OCI-LY7 (cell line): ENCODE results near the gene CD99. TPM values are rescaled to one million over a fixed set of nuclear protein-coding genes. Genes with fewer than 3 reads are reported as not detected.

Experiments
- BruUV-seq: library from RNA; stranded (reverse); fragments of 400-500 nt; replicated peaks from 2 replicates; lab custom pipeline; 2021; lab: Mats Ljungman, UMichigan
- CTCF ChIA-PET: fragments of 300-600 bp; sonication (Branson Sonifier 250); formaldehyde crosslinking; loops from one replicate; lab custom pipeline; 2022; ENCODE audit warnings: antibody characterized with exemption; ENCODE audit not compliant: unreplicated experiment; lab: Charles Lee
- POLR2A ChIA-PET: fragments of 300-600 bp; sonication (Branson Sonifier 250); formaldehyde crosslinking; loops from one replicate; lab custom pipeline; 2022; ENCODE audit warnings: antibody characterized with exemption; lab: Charles Lee
- DNase-seq: peaks from one replicate; pipeline ENCODE4 v3.0.0-alpha.2; 2015; ENCODE audit warnings: low spot score
- H2AFZ ChIP-seq: fragments of 200-600 bp; sonication (generic), shearing (Covaris generic); 2 replicates; pipeline ENCODE4 v1.6.1; 2014; ENCODE audit warnings: mild to moderate bottlenecking, antibody characterized with exemption, low read length, moderate library complexity
- H3K27ac ChIP-seq: fragments of 200-600 bp; sonication (generic); 2 replicates; pipeline ENCODE4 v1.5.1; 2014; ENCODE audit warnings: mixed run types, low read depth, mild to moderate bottlenecking, moderate library complexity, low read length, inconsistent platforms; ENCODE audit not compliant: poor library complexity, severe bottlenecking
- H3K36me3 ChIP-seq: fragments of 200-600 bp; sonication (generic); 2 replicates; pipeline ENCODE4 v1.6.1; 2014; ENCODE audit warnings: mild to moderate bottlenecking, antibody characterized with exemption, low read length, moderate library complexity, mixed read lengths; ENCODE audit not compliant: insufficient read depth
- H3K4me1 ChIP-seq: fragments of 200-600 bp; sonication (generic); 2 replicates; pipeline ENCODE4 v1.5.1; 2014; ENCODE audit warnings: mild to moderate bottlenecking, low read length; ENCODE audit not compliant: insufficient read depth, poor library complexity, severe bottlenecking
- H3K4me2 ChIP-seq: fragments of 200-600 bp; sonication (generic); 2 replicates; pipeline ENCODE4 v1.6.1; 2014; ENCODE audit warnings: mild to moderate bottlenecking, low read length
- H3K4me3 ChIP-seq: fragments of 200-600 bp; sonication (generic); 2 replicates; pipeline ENCODE4 v1.5.1; 2014; ENCODE audit warnings: mild to moderate bottlenecking, low read depth, low read length; ENCODE audit not compliant: poor library complexity, severe bottlenecking
- H3K79me2 ChIP-seq: fragments of 200-600 bp; sonication (generic); 2 replicates; pipeline ENCODE4 v1.6.1; 2016; ENCODE audit warnings: low read depth, mild to moderate bottlenecking, low read length, moderate library complexity, mixed read lengths; ENCODE audit not compliant: insufficient read depth
- H3K9me2 ChIP-seq: fragments of 200-600 bp; sonication (generic); 2 replicates; pipeline ENCODE4 v1.6.1; 2016; ENCODE audit warnings: mild to moderate bottlenecking, low read length, mixed read lengths; ENCODE audit not compliant: insufficient read depth
- H3K9me3 ChIP-seq: fragments of 200-600 bp; sonication (generic); 2 replicates; pipeline ENCODE4 v1.6.1; 2014; ENCODE audit warnings: mild to moderate bottlenecking, mixed run types, low read length, mixed read lengths
- H4K20me1 ChIP-seq: fragments of 200-600 bp; sonication (generic); 2 replicates; pipeline ENCODE4 v1.6.1; 2014; ENCODE audit warnings: mild to moderate bottlenecking, antibody characterized with exemption, low read length, moderate library complexity, mixed read lengths; ENCODE audit not compliant: insufficient read depth
- EZH2phosphoT487 ChIP-seq: fragments of 200-600 bp; sonication (generic); IDR thresholded peaks from 2 replicates; pipeline ENCODE4 v1.6.1; 2018; ENCODE audit warnings: low read depth, borderline replicate concordance, mild to moderate bottlenecking, mixed run types, antibody characterized with exemption, low read length, moderate library complexity, mixed read lengths
- intact Hi-C: fragments of 100-400 bp; cut with micrococcal nuclease; formaldehyde crosslinking; loops from one replicate; pipeline ENCODE4 v1.10.0; 2022; ENCODE audit not compliant: unreplicated experiment
- total RNA-seq, 2 experiments: library from RNA; depleted of rRNA in 1 of 2; stranded (reverse); fragments of >200 nt in 1 of 2; shearing (Covaris generic) in 1 of 2; gene quantifications; 2 replicates each; pipeline ENCODE4 v1.2.3, GENCODE V29; 2014 to 2022
- TF ChIP-seq, protein P1 (sequence below): fragments of 200-600 bp; sonication (generic); conservative IDR thresholded peaks from 2 replicates; pipeline ENCODE4 v1.5.1; 2014; ENCODE audit warnings: mild to moderate bottlenecking, antibody characterized with exemption, low read length, moderate library complexity, mixed read lengths

The CD99 gene
- total RNA-seq, 2 experiments from 2014 or later, result 80.7 to 119 TPM

DNA sequence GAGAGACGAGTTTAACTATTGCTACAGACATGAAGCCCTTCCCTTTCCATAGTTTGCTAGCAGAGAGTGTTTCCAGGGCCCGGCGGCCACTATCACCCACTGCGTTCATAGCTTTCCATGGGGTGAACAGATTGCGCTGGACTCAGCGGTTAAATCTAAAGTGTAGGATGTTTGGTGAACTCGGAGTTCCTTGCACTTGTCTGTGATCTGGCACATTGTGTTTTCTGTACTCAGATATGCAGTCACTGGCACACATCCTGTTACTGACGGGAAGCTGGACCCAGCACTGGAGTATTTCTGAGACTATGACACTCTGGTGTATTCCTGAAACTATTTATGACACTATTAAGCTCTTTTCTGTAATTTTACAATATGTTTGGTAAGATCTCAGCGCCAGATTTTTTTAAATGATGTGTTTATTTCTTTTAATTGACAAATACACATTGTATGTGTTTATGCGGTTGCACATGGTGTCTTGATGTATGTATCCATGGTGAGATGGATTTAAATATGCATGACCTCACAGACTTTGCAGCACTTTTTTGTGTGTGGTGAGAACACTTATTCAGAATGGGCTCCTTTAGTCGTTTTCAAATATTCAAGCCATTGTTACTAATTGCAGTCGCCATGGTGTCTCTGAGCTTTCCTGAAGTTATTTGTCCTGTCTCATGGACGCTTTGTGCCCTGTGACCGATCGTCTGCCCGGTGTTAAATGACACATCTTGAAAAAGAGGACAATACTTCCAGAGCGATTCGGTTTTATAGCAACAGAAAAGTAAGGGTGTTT is 14.1 kb downstream of the CD99 start:
- peaks cover 22% of the 10 kb centered on the region for H3K36me3 ChIP-seq
- no peak for TF ChIP-seq EZH2phosphoT487
- TF ChIP-seq, protein P1, sequence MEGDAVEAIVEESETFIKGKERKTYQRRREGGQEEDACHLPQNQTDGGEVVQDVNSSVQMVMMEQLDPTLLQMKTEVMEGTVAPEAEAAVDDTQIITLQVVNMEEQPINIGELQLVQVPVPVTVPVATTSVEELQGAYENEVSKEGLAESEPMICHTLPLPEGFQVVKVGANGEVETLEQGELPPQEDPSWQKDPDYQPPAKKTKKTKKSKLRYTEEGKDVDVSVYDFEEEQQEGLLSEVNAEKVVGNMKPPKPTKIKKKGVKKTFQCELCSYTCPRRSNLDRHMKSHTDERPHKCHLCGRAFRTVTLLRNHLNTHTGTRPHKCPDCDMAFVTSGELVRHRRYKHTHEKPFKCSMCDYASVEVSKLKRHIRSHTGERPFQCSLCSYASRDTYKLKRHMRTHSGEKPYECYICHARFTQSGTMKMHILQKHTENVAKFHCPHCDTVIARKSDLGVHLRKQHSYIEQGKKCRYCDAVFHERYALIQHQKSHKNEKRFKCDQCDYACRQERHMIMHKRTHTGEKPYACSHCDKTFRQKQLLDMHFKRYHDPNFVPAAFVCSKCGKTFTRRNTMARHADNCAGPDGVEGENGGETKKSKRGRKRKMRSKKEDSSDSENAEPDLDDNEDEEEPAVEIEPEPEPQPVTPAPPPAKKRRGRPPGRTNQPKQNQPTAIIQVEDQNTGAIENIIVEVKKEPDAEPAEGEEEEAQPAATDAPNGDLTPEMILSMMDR, result no peak
- H3K4me2 ChIP-seq, result no peak overlapping the region
- peaks cover 75% of the 10 kb centered on the region for H3K79me2 ChIP-seq
- 0 out of 2 replicates have a peak, but pooled peaks cover 5% of the 10 kb centered on the region for H4K20me1 ChIP-seq
- no peaks in the 10 kb centered on the region for H3K9me3 ChIP-seq
- intact Hi-C loops, result no loop called here
- no peak overlapping the region for H2AFZ ChIP-seq
- DNase-seq, result no peak
- ChIA-PET CTCF (no interaction called here), POLR2A (no interaction called here)
- BruUV-seq, result no TSS peak
- no peak overlapping the region for H3K27ac ChIP-seq
- H3K4me3 ChIP-seq, result no peak overlapping the region
- H3K9me2 ChIP-seq, result no peaks in the 10 kb centered on the region
- peaks cover 79% of the 10 kb centered on the region for H3K4me1 ChIP-seq

DNA sequence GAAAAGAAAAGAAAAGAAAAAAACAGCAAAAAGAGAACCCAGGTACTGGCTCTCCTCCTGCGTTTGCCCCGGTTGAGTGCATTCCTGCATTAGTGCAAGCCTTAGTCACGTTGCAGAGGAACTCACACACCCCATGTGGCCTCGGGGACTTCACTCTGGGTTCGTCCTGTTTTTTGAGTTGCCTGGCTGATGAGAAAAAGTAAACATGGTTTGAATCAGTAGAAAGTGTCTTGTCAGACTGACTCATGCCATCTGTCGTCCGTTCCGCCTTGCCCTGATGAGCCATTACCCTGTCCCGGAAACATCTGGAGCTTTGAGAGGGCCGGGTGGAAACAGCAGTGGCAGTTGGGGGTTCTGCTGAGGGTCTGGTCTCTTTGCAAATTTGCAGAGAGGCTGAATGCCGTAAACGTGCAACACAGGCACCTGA is 16.3 kb downstream of the CD99 start:
- POLR2A ChIA-PET, result no interaction called here
- H3K36me3 ChIP-seq, result peaks cover 21% of the 10 kb centered on the region
- H3K27ac ChIP-seq, result peak overlapping the region; percentile 95
- H4K20me1 ChIP-seq, result no peaks in the 10 kb centered on the region
- CTCF ChIA-PET, result no interaction called here
- peak; percentile 97 for DNase-seq
- peaks cover 84% of the 10 kb centered on the region for H3K79me2 ChIP-seq
- no peak overlapping the region; the same call in 1 of the 2 replicates for H2AFZ ChIP-seq
- peak overlapping the region; percentile 54 for H3K4me3 ChIP-seq
- H3K4me1 ChIP-seq, result peaks cover 69% of the 10 kb centered on the region
- no peaks in the 10 kb centered on the region for H3K9me3 ChIP-seq
- intact Hi-C loops, result loop anchor here (2.0 kb wide), 2 partner anchors 15 to 75 kb away; no protein-coding TSS in a partner anchor
- BruUV-seq, result no TSS peak
- peak overlapping the region; percentile 93 for H3K4me2 ChIP-seq
- TF ChIP-seq, protein P1, result peak; percentile 15; the same call in 1 of the 2 replicates
- TF ChIP-seq EZH2phosphoT487, result no peak
- no peaks in the 10 kb centered on the region for H3K9me2 ChIP-seq

DNA sequence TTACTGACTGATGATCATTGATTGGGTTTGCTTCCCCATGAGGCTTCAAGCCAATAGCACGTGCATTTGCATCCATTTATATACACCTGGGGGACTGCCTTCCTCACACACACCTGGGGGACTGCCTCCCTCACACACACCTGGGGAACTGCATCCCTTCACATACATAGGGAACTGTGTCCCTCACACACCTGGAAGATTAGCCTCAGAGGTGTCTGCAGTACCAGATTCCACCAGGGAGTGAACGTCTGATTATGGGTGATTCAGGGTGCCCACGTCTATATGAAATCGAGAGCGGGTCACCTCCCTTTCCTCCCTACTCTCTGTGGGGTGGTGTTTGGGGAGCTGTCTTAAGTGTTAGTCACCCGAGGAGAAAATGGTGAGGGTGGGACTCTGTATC is 16.9 kb downstream of the CD99 start:
- peak overlapping the region; percentile 95 for H3K27ac ChIP-seq
- H2AFZ ChIP-seq, result no peak overlapping the region; the same call in 1 of the 2 replicates
- H3K9me3 ChIP-seq, result no peaks in the 10 kb centered on the region
- peak overlapping the region; percentile 54 for H3K4me3 ChIP-seq
- H4K20me1 ChIP-seq, result no peaks in the 10 kb centered on the region
- no peaks in the 10 kb centered on the region for H3K9me2 ChIP-seq
- peaks cover 77% of the 10 kb centered on the region for H3K79me2 ChIP-seq
- CTCF ChIA-PET, result no interaction called here
- no peak for TF ChIP-seq EZH2phosphoT487
- TF ChIP-seq, protein P1, result peak; percentile 30; the same call in 1 of the 2 replicates
- POLR2A ChIA-PET, result no interaction called here
- peaks cover 27% of the 10 kb centered on the region for H3K36me3 ChIP-seq
- H3K4me1 ChIP-seq, result peaks cover 72% of the 10 kb centered on the region
- H3K4me2 ChIP-seq, result peak overlapping the region; percentile 93
- intact Hi-C loops, result no loop called here
- peak; percentile 55 for DNase-seq
- BruUV-seq, result no TSS peak
